SKM-1 treated with dmso at 0.1 percent for 144 hours (cell line): ENCODE measurements around the gene NMNAT2.

Source experiments
- DNase-seq: peaks from one replicate; lab custom pipeline; 2025; ENCODE audit not compliant: unreplicated experiment; lab: John Stamatoyannopoulos, UW

NMNAT2 gene

DNA sequence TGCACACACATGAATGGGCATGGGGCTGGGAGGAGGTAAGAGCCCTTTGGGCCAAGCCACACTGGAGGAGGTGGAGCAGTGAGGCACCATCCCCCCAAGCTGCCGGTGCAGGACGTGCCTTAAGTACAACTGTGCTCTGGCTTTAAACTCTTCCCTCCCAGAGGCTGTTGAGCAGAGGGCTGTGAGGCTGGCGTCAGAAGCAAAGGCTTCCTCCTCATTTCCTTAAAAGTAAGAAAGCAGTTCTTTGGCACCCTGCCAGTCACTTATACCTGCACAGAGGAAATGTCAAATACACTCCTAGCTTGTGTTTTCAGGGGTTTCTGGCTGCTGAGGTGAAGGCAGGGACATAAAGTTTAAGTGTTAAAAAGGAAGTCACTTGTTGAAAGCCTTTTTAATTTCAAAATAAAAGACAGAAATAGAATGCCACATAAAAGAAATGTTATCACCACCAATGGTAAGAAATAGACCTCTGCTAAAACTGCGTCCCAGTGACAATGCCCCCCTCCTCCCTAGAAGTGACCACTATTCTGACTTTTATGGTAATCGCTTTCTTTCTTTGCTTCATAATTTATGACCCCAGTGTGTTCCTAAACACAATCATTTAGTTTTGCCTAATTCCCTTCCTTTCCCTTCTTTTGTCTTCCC is 199.1 kb downstream of the NMNAT2 start:
- no peak for DNase-seq

DNA sequence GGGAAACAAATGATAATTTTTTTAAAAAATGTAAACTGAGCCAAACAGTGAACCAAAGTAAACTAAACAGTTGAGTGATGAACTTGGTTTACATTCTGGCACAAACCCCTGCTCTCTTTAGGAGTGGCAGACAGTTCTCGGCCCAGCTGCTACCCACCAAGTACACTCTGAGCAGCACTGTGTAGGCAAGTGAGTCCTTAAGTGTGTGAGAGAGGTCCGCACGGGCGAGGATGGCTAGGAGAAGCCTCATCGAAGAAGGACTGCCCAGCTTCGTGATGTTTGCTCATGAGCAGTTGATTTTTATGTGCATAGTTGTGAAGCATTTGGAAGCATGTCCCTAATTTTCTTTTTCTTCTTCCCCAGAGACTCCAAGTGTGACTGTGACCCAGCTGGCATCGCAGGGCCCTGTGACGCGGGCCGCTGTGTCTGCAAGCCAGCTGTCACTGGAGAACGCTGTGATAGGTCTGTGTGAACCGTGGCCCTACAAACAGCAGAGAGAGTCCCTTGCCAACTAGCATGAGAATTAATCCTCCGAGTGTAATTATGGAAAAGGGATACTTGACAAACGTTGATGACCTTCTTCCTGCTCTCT is 200.1 kb downstream of the NMNAT2 start:
- DNase-seq, result no peak

DNA sequence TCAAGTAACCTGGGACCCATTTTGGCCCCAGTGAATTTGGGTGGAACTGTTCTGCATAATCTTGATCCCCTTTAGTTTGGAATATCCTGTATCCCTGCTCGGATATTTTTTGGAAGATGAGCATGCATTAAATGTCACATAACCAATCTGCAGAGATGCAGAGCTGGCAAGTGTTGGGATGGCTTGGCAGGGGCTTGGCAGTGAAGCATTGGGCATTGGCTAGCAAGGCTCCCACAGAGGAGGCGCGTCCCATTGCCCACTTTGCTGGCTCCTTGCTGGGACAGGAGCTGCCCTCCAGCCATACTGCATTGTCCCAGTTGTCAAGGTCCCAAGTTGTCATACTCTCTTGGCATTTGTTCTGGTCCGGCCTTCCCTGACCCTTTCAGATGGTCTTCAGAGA is 202.2 kb downstream of the NMNAT2 start:
- DNase-seq, result no peak

DNA sequence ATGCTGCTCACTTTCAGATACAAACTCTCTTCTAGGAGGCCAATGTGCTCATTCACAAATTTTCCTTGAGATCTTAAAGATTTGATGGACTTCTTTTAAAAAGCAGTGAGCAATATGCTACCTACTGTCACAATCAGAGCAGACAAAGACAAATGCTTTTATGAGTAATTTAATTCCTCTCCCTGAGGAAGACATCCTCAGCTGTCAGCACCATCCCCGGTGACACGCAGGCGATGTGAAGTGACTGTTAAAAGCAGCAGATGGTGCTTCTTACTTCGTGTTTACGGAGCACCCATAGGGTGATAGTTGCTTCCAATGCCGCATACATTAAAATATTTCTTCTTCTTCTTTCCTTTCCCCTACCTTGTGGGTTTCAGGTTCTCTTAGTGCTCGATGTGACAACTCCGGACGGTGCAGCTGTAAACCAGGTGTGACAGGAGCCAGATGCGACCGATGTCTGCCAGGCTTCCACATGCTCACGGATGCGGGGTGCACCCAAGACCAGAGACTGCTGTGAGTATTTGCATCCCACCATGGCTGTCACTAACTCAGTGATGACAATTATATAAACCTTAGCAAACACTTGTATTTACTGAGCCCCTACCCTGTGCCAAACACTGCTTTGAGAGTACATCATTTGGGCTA is 203.0 kb downstream of the NMNAT2 start:
- DNase-seq, result no peak

DNA sequence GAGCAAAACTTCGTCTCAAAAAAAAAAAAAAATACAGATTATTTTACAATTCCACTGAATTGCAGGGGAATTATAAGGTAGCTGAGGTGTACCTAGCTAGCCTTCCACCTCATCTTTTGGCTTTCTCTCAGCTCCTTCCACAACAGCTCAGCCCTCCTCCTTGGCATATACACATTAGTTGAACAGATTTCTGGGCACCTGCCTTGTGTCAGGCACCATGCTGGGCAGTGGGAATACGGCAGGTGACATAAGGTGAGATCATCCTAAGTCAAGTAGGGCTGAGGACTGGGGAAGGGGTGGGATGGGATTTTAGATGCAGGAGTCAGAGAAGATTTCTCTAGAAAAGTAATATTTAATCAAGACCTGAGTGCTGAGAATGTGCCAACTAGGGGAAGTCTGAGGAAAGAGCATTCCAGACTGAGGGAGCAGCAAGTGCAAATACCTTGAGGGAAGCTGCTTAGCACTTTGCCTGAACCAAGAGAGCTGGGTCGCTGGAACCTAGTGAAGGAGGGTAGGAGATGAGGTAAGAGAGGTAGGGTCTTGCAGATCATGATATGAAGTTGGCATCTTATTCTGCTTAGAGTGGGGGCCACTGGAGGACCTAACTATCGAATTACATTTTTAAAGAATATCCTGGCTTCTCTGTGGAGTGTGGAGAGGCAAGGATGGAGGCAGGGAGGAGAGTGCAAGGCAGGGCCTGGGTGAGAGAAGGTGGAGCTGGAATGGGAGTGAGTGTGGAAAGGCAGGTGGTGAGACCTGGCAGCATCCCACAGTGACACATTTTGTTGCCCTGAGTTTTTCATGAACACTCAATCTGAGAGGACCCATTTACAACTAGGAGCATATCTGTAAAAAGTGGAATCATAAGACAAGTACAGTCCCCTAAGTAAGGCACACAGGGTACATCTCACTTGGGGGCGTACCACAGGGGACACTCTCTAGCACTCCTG is 203.9 kb downstream of the NMNAT2 start:
- no peak for DNase-seq

DNA sequence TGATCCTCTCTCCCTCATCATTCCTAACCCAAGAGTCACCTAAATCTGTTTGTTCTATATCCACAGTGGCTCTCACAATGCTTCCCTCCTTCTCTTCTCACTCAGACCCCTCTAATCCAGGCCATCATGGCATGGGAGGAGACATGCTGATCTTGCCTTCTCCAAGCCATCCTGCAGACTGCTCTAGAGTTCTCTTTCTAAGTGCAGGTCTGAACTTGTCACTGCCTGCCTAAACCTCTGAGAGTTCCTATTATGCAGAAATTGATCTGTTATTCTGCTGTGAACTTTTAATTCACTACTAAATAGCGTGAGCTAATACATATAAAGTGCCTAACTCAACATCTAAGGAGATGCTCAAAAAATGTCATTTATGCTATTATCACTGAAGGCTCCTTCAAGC is 205.3 kb downstream of the NMNAT2 start:
- DNase-seq, result no peak

DNA sequence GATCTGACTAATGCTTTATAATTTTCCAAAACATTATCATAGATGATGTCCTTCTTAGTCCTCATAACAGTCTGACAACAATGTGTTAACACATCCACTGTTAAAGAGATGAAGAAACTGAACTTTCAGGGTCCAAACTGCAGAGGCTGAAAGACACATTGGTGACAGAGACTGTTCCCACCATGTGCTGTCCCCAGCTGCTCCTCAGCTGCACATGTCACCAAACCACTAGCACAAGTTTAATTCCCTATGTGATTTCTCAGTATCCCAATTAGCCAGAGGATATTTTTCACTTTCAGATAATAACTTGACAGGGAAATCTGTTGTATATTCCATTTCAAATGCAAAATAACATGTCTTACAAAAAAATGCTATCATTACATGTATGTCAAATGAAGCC is 207.5 kb downstream of the NMNAT2 start:
- DNase-seq, result no peak

DNA sequence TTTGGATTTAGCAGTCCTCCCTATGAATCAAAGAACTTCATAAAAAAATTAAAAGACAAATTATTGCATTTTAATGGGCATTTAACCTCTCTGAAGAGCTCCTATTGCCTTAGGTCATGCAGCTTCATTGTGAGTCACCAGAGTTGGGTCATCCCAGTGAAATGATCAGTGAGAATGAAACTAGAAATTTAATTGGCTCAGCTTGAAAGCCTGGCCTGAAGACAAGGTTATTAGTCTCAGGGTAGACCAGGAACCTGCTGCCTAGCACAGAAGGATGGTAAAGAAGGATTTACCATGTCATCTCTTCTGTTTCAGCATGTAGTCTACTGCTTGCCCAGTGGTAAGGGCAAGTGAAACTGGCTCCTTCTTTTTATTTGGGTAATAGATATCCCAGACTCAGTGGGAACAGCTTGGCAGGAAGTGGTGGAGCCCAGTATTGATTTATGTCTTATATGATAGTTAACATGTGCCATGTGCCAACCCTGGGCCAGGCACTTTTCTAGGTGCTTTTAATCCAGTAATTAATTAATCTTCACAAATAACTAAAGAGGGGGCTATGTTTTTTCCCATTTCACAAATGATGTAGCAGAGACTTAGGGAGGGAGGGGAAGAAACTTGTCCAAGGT is 208.5 kb downstream of the NMNAT2 start:
- peak; percentile 18 for DNase-seq

DNA sequence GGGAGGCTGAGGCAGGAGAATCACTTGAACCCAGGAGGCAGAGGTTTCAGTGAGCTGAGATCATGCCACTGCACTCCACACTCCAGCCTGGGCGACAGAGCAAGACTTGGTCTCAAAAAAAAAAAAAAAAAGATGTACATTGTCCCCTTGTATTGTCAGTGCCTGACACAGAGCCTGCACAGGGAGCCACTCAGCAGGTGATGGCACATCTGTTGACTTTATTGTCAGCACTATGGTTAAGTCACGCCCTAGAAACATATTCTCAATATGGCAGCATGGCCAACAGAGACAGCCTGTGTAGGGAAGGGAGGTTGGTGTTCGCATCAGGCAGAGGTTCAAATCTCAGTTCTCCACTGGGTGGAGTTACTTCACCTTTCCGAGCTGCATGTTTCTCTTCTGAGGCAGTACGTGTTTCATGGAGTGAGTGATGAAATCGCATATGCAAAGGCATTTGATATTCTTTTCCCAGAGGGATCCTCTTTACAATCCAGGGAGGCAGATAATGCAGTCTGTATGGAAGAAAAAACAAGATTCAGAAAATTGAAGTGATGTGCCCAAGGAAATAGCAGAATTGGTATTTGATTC is 211.6 kb downstream of the NMNAT2 start:
- DNase-seq, result no peak

DNA sequence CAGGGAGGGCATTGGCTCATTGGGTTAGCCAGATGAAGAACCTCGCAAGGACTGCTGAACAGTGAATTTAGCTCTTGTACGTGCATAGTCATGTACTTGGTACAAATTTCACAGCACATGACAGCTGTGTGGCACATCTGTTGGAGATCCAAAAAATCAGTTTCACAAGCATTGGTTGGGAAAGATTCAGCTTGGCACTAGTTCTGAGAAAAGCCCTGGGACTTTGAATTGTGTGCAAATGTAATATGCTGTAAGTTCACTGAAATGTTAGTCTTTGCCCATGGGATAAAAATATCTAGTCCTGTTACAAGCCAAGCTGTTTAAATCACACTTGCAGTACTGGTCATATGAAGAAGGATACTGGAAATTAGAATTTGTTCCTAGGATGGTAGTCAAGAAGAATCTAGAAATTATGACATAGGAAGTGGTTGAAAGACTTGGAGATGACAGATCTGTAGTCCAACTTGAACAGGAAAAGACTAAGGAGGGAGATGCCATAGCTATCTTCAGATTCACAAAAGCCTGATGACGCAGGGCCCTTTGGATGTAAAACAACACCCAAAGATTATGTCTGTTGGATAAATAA is 212.9 kb downstream of the NMNAT2 start:
- DNase-seq, result no peak

DNA sequence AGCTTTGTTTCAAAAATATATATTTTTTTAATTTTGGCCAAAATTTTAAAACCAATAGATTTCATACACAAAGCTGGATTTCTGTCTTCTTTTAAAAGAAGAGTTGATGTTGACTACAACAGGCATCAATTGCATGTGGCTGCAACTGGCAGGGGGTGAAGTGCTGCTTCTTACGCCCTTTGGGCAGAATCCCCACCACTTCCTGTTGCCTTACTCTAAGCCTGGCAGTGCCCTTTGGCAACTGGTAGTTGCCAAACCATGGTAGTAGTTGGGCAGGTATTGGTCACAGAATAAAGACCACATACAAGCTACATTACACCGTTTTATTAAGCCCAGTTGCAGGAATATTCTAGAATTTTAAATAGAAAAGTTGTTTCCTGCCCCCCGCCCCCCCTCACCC is 215.1 kb downstream of the NMNAT2 start:
- no peak for DNase-seq

DNA sequence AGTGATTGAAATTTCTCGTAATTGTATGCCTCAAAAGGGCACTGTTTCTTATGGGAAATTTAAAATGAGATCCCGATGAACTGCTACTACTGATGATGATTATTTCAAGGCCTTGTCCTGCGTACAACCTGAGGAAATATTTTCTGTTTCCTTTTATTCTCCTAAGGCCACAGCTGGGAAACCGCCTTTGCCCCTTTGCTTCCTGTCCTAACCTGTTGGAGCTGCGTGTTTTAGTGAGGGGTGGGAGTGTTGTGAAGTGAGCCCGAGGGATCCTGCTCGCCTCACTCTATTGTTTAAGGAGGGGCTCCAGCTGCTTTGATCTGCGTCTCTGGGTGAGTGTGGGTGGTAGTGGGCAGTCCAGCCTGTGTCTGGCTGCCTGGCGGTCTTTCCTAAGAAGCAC is 217.7 kb downstream of the NMNAT2 start:
- no peak for DNase-seq

DNA sequence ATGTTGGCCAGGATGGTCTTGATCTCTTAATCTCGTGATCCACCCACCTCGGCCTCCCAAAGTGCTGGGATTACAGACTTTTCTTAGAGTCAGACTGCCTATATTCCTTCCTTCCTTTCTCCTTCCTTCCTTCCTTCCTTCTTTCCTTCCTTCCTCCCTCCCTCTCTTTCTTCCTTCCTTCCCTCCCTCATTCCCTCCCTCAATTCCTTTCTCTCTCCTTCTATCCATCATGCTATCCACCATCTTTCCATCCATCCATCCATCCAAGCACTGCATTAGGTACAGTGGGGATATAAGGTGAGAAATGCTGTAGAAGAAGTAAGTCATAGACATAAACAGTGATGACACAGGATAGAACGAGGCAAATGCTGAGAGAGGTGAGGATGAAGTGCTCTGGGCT is 218.9 kb downstream of the NMNAT2 start:
- DNase-seq, result no peak

DNA sequence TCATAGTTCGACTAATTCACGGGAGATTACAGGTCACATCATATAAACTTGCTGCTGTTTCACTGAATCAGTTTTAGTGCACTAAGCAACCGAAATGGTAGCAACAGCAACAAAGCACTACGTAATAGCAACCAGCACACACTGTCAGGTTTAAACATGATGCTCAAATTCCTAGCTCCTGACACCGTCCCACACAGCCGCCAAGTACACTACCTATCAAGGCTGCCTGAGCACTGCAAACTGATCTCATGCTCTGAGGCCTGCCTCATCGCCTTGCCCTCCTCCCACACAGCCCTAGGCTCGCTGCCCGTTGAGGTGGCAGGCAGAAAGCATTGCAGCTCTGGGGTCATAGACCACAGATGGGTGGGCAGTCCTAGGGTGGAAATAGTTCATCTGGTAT is 219.7 kb downstream of the NMNAT2 start:
- DNase-seq, result no peak
